Esophagus muscularis mucosa (tissue), 4 donors: ENCODE data around the gene XCR1. TPM values are rescaled to one million over a fixed set of nuclear protein-coding genes. Genes with fewer than 3 reads are reported as not detected.

Experiments
- DNase-seq: peaks from one replicate; pipeline ENCODE4 v3.0.0-alpha.2; 2017; ENCODE audit errors: extremely low spot score
- H3K27ac ChIP-seq, 4 donors: fragments of 200-600 bp; sonication (generic); replicated peaks in 1 of 4; 1 replicate in 3 of 4; 2 replicates in 1 of 4; pipeline ENCODE4 v1.5.1; 2016 to 2019; ENCODE audit warnings: mild to moderate bottlenecking in 1 of 4
- H3K27me3 ChIP-seq, 4 donors: fragments of 200-600 bp; sonication (generic); one replicate each; pipeline versions ENCODE4 v1.5.1 to v1.6.0; 2016 to 2019
- H3K36me3 ChIP-seq, 4 donors: fragments of 200-600 bp; sonication (generic); one replicate each; pipeline ENCODE4 v1.5.1; 2016 to 2019
- H3K4me1 ChIP-seq, 4 donors: fragments of 200-600 bp; sonication (generic); one replicate each; pipeline ENCODE4 v1.5.1; 2016 to 2019
- H3K4me3 ChIP-seq, 4 donors: fragments of 200-600 bp; sonication (generic); 1 replicate in 2 of 4; 2 replicates in 2 of 4; pipeline ENCODE4 v1.5.1; 2016 to 2019; ENCODE audit warnings: mild to moderate bottlenecking in 4 of 4, moderate library complexity in 1 of 4
- H3K9me3 ChIP-seq, 4 donors: fragments of 200-600 bp; sonication (generic); 1 replicate in 3 of 4; 2 replicates in 1 of 4; pipeline ENCODE4 v1.5.1; 2016 to 2019
- CTCF ChIP-seq, 3 experiments: fragments of 200-600 bp in 2 of 3; fragments of 450-650 bp in 1 of 3; sonication (generic) in 2 of 3; IDR thresholded peaks; one replicate each; pipeline ENCODE4 v1.5.1; 2017 to 2019; ENCODE audit warnings: antibody characterized with exemption in 3 of 3, mild to moderate bottlenecking in 2 of 3, moderate library complexity in 1 of 3
- EP300 ChIP-seq: sonication (generic); formaldehyde crosslinking; IDR thresholded peaks from one replicate; pipeline ENCODE4 v1.6.1; 2017; ENCODE audit warnings: antibody characterized with exemption
- POLR2A ChIP-seq: fragments of 450-650 bp; IDR thresholded peaks from one replicate; pipeline ENCODE4 v1.6.1; 2017; ENCODE audit warnings: antibody characterized with exemption, moderate library complexity, mild to moderate bottlenecking, low read depth
- POLR2AphosphoS5 ChIP-seq, 2 donors: sonication (generic); formaldehyde crosslinking; IDR thresholded peaks; one replicate each; pipeline ENCODE4 v1.6.1; 2017; ENCODE audit warnings: antibody characterized with exemption in 2 of 2
- WGBS: methylation state at CpG from one replicate; pipeline ENCODE4 v1.1.5; 2018; 5-methylcytosine and 5-hydroxymethylcytosine counted together
- intact Hi-C: fragments of 100-400 bp; cut with DNase I; formaldehyde crosslinking; loops from one replicate; pipeline ENCODE4 v1.15.1; 2023
- total RNA-seq, 4 donors: library from RNA; depleted of rRNA; stranded (reverse); fragments of >200 nt; gene quantifications; one replicate each; pipeline versions ENCODE4 v1.1.0 to v1.2.1, GENCODE V29; 2016

XCR1 gene
- total RNA-seq, 4 donors from 2014 or later, result 0.17 TPM; not detected in 3

GRCh38 chr3:46070595-46071093 is 43.4 kb upstream of the XCR1 start:
- no peaks in the 10 kb centered on the region for H3K27me3 ChIP-seq
- H3K4me1 ChIP-seq, result peaks cover 0 to under 1% (median 0%) of the 10 kb centered on the region in 4 donors
- H3K9me3 ChIP-seq, result no peaks in the 10 kb centered on the region
- 93% methylated on average over 1 of the region's 1 CpG for WGBS
- H3K36me3 ChIP-seq, result no peaks in the 10 kb centered on the region
- TF ChIP-seq EP300 (no peak), POLR2AphosphoS5 (IDR thresholded peaks at IDR 0.05) (no peak), CTCF (IDR thresholded peaks at IDR 0.05) (no peak), POLR2A (no peak)
- DNase-seq, result no peak
- intact Hi-C loops, result no loop called here
- H3K27ac ChIP-seq, result no peak overlapping the region
- no peak overlapping the region for H3K4me3 ChIP-seq

- intact Hi-C loops, result no loop called here
- DNase-seq, result no peak
- H3K4me1 ChIP-seq, result peaks cover 0 to 6% (median 1%) of the 10 kb centered on the region in 4 donors
- H3K27me3 ChIP-seq, result no peaks in the 10 kb centered on the region
- no peak overlapping the region for H3K4me3 ChIP-seq
- 77% methylated on average over 4 of the region's 4 CpGs for whole genome bisulfite sequencing
- no peaks in the 10 kb centered on the region for H3K36me3 ChIP-seq
- no peak for TF ChIP-seq POLR2AphosphoS5 (IDR thresholded peaks at IDR 0.05)
- H3K9me3 ChIP-seq, result no peaks in the 10 kb centered on the region
- no peak overlapping the region for H3K27ac ChIP-seq
Observed at GRCh38 chr3:46068501-46068900, 41.2 kb upstream of the XCR1 start.

- no peaks in the 10 kb centered on the region for H3K36me3 ChIP-seq
- H3K27me3 ChIP-seq, result no peaks in the 10 kb centered on the region
- H3K27ac ChIP-seq, result no peak overlapping the region
- intact Hi-C loops, result no loop called here
- no peak for TF ChIP-seq CTCF (IDR thresholded peaks at IDR 0.05)
- TF ChIP-seq POLR2AphosphoS5 (IDR thresholded peaks at IDR 0.05), result no peak
- TF ChIP-seq POLR2A, result no peak
- no peak for TF ChIP-seq EP300
- DNase-seq, result no peak
- H3K4me3 ChIP-seq, result no peak overlapping the region
- peaks cover 7 to 15% (median 9%) of the 10 kb centered on the region in 4 donors for H3K4me1 ChIP-seq
- H3K9me3 ChIP-seq, result no peaks in the 10 kb centered on the region
Observed at GRCh38 chr3:46067401-46067800, 40.1 kb upstream of the XCR1 start.

- Histone ChIP-seq H3K27ac (no peak overlapping the region), H3K36me3 (no peaks in the 10 kb centered on the region), H3K4me1 (peaks cover 8 to 15% (median 11%) of the 10 kb centered on the region in 4 donors), H3K27me3 (no peaks in the 10 kb centered on the region), H3K4me3 (no peak overlapping the region), H3K9me3 (no peaks in the 10 kb centered on the region)
- intact Hi-C loops, result no loop called here
- TF ChIP-seq POLR2AphosphoS5 (IDR thresholded peaks at IDR 0.05) (no peak), EP300 (no peak), POLR2A (no peak), CTCF (IDR thresholded peaks at IDR 0.05) (no peak)
- WGBS, result 81% methylated on average over 8 of the region's 8 CpGs
- no peak for DNase-seq
Observed at GRCh38 chr3:46065750-46066256, 38.5 kb upstream of the XCR1 start.

- no peak overlapping the region for H3K4me3 ChIP-seq
- DNase-seq, result no peak
- peaks cover 8 to 15% (median 11%) of the 10 kb centered on the region in 4 donors for H3K4me1 ChIP-seq
- TF ChIP-seq EP300, result no peak
- 21% methylated on average over 3 of the region's 6 CpGs for WGBS
- intact Hi-C loops, result no loop called here
- H3K9me3 ChIP-seq, result no peaks in the 10 kb centered on the region
- no peaks in the 10 kb centered on the region for H3K36me3 ChIP-seq
- H3K27me3 ChIP-seq, result no peaks in the 10 kb centered on the region
- H3K27ac ChIP-seq, result no peak overlapping the region
Observed at GRCh38 chr3:46065294-46065705, 38.0 kb upstream of the XCR1 start.

GRCh38 chr3:46062679-46063078 is 35.4 kb upstream of the XCR1 start:
- peaks cover 8 to 15% (median 11%) of the 10 kb centered on the region in 4 donors for H3K4me1 ChIP-seq
- no peaks in the 10 kb centered on the region for H3K9me3 ChIP-seq
- H3K4me3 ChIP-seq, result no peak overlapping the region
- intact Hi-C loops, result no loop called here
- no peak overlapping the region for H3K27ac ChIP-seq
- WGBS, result 35% methylated on average over 2 of the region's 2 CpGs
- DNase-seq, result no peak
- no peaks in the 10 kb centered on the region for H3K36me3 ChIP-seq
- no peaks in the 10 kb centered on the region for H3K27me3 ChIP-seq
- TF ChIP-seq CTCF (IDR thresholded peaks at IDR 0.05) (no peak), POLR2AphosphoS5 (IDR thresholded peaks at IDR 0.05) (no peak), EP300 (no peak), POLR2A (no peak)
